Measurements from ENCODE around the gene PLAAT2. TPM values are rescaled to one million over a fixed set of nuclear protein-coding genes. Genes with fewer than 3 reads are reported as not detected.

Gene PLAAT2
- total and polyA plus RNA-seq, 8 donors, result 1.3 to 66.7 (median 7.6) TPM; not detected in 3

DNA sequence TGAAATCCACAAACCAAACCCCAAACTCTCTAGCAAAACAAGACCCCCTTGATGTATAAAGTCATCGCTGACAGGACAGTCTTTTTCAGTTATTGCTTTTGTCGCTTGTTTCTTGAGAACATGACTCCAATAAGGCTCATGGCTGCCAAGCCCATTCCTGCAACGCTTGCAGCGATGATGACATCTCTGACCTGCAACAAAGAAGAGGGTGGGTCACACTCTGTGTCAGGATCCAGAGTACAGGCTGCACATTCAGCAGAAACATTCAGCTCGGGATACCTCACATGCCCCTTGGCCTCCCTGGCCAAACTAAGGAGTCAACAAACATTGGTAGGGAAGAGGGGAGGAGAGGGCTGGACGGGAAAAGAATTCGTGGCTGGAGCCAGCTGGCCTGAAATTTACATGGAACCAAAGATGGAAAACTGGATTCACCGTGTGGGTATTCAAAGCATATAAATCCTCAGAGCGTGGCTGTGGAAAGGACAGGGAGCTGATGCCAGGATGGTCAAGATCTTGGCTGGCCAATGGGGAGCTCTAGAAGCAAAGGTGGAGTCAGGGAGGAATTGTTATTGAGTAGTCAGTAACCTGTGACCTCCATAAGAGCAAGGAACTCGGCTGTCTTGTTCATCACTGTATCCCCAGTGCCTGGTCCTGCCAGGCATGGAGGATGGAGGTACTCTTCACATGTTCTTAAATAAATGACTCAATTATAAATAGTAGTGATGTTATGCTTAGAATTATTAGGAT is 11.8 kb upstream of the PLAAT2 start:
- Histone ChIP-seq H3K27me3 (no peaks in the 10 kb centered on the region), H3K4me1 (peaks cover 8 to 25% (median 21%) of the 10 kb centered on the region in 4 donors), H3K27ac (peak overlapping the region; percentile 39 to 89 (median 74)), H3K36me3 (peaks cover under 1 to 3% (median 3%) of the 10 kb centered on the region in 4 donors), H3K9me3 (peaks cover 3 to 5% (median 4%) of the 10 kb centered on the region in 4 donors), H3K4me3 (peak overlapping the region; percentile 2 to 23 (median 20))
- WGBS, 5 donors, result 30 to 46% (median 38%) methylated on average over 10 of the region's 10 CpGs
- TF ChIP-seq CTCF (IDR thresholded peaks at IDR 0.05) (no peak), POLR2AphosphoS5 (IDR thresholded peaks at IDR 0.05) (peak in 1 of 3 donors; percentile 40), EP300 (IDR thresholded peaks at IDR 0.05) (no peak), POLR2A (IDR thresholded peaks at IDR 0.05) (no peak)
- intact Hi-C loops (cut with DNase I; ENCODE audit: low total_unique reads), result no loop called here
- peak in 1 of 2 donors; percentile 57 for DNase-seq

DNA sequence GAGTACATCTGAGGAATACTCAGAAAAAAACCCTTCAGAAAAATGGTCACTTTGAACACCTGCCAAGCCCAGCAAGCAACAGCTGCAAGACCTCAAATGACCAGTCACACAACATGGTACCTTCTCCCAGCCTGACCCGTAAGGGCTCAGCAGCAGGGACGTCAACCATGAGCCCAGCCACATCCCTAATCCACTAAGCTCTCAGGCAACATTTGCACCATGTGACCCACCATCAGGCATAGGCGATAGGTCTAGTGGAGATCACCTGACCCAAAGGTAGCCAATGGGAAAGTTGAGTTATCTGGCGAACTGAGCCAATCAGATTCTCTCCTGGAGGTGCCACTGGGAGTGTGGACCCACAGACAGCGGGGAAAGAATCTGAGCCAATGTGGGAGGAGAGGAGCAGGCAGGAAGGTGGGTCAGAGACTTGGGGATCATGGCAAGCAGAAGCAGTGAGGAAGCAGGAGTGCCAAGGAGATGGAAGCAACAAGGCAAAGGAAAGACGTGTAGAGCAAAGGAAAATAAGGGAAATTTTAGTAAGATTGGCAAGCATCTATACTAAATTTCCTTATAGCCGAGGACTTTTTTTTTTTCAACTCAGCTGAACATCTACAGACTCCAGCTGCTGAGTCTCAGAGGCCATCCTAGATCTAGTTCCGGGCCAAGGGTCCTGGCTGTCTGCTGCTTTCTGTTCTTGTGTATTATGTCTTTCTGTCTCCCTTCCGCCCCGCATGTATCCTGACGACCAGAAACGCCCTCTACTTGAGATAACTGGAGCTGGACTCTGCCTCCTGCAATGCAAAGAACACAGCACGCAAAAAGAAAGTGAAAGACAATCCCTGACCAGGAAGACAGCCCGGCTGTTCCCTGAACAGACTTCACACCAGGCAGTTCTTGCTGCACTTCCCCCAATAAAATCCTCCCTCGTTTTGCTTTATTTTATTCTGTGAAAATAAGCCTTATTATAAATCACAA is 11.0 kb upstream of the PLAAT2 start:
- Histone ChIP-seq H3K27ac (peak overlapping the region; percentile 21 to 89 (median 74)), H3K36me3 (no peaks in the 10 kb centered on the region), H3K4me1 (peaks cover 8 to 25% (median 21%) of the 10 kb centered on the region in 4 donors), H3K9me3 (no peaks in the 10 kb centered on the region), H3K4me3 (peak overlapping the region; percentile 2 to 23 (median 20)), H3K27me3 (no peaks in the 10 kb centered on the region)
- TF ChIP-seq POLR2AphosphoS5 (IDR thresholded peaks at IDR 0.05) (peak in 2 of 3 donors; percentile 46 to 57), CTCF (IDR thresholded peaks at IDR 0.05) (peak in 1 of 7 experiments; percentile 20), POLR2A (IDR thresholded peaks at IDR 0.05) (no peak)
- peak; percentile 70 to 93 for DNase-seq
- intact Hi-C loops (cut with DNase I; ENCODE audit: low total_unique reads), result no loop called here
- WGBS, 5 donors, result 29 to 39% (median 36%) methylated on average over 15 of the region's 15 CpGs

DNA sequence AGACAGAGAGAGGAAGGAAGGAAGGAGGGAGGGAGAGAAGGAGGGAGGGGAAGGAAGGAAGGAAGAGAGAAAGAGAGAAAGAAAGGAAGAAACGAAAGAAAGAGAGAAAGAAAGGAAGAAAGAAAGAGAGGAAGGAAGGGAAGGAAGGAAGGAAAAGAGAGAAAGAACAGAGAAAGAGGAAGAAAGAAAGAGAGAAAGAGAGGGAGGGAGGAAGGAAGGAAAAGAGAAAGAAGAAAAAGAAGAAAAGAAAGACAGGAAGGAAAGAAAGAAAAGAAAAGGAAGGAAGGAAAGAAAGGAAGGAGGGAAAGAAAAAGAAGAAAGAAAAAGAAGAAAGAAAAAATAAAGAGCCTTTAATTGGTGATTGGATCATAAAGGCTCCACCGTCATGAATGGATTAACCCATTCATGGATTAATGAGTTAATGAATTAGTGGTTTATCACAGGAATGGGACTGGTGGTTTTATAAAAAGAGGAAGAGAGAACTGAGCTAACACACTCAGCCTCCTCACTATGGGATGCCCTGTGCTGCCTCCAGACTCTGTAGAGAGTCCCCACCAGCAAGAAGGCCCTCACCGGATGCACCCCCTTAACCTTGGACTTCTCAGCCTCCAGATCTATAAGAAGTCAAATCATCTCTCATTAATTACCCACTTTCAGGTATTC is 9.0 kb upstream of the PLAAT2 start:
- DNase-seq, result no peak
- WGBS, 5 donors, result 56 to 74% (median 64%) methylated on average over 3 of the region's 3 CpGs
- H3K4me3 ChIP-seq, result no peak overlapping the region
- H3K27ac ChIP-seq, result no peak overlapping the region
- H3K4me1 ChIP-seq, result peaks cover 8 to 41% (median 31%) of the 10 kb centered on the region in 4 donors
- TF ChIP-seq POLR2A (IDR thresholded peaks at IDR 0.05), result no peak
- no peak for TF ChIP-seq CTCF (IDR thresholded peaks at IDR 0.05)
- TF ChIP-seq POLR2AphosphoS5 (IDR thresholded peaks at IDR 0.05), result no peak
- H3K9me3 ChIP-seq, result no peaks in the 10 kb centered on the region
- intact Hi-C loops (cut with DNase I; ENCODE audit: low total_unique reads), result no loop called here
- H3K27me3 ChIP-seq, result no peaks in the 10 kb centered on the region
- no peaks in the 10 kb centered on the region for H3K36me3 ChIP-seq

GRCh38 chr11:63569570-63569969 is 6.4 kb upstream of the PLAAT2 start:
- DNase-seq, result no peak
- Histone ChIP-seq H3K9me3 (no peaks in the 10 kb centered on the region), H3K27ac (no peak overlapping the region), H3K27me3 (no peaks in the 10 kb centered on the region), H3K4me1 (peaks cover 11 to 44% (median 33%) of the 10 kb centered on the region in 4 donors), H3K4me3 (no peak overlapping the region), H3K36me3 (no peaks in the 10 kb centered on the region)
- WGBS, 5 donors, result 91 to 98% (median 95%) methylated on average over 3 of the region's 3 CpGs
- intact Hi-C loops (cut with DNase I; ENCODE audit: low total_unique reads), result no loop called here
- TF ChIP-seq POLR2A (IDR thresholded peaks at IDR 0.05) (no peak), POLR2AphosphoS5 (IDR thresholded peaks at IDR 0.05) (no peak), CTCF (IDR thresholded peaks at IDR 0.05) (no peak)

Data from stomach (tissue), 9 donors.